ENCODE data around the gene DNM1L. TPM values are rescaled to one million over a fixed set of nuclear protein-coding genes. Genes with fewer than 3 reads are reported as not detected.

Gene DNM1L
- 60.0 and 69.8 TPM in 2 replicates for total RNA-seq

DNA sequence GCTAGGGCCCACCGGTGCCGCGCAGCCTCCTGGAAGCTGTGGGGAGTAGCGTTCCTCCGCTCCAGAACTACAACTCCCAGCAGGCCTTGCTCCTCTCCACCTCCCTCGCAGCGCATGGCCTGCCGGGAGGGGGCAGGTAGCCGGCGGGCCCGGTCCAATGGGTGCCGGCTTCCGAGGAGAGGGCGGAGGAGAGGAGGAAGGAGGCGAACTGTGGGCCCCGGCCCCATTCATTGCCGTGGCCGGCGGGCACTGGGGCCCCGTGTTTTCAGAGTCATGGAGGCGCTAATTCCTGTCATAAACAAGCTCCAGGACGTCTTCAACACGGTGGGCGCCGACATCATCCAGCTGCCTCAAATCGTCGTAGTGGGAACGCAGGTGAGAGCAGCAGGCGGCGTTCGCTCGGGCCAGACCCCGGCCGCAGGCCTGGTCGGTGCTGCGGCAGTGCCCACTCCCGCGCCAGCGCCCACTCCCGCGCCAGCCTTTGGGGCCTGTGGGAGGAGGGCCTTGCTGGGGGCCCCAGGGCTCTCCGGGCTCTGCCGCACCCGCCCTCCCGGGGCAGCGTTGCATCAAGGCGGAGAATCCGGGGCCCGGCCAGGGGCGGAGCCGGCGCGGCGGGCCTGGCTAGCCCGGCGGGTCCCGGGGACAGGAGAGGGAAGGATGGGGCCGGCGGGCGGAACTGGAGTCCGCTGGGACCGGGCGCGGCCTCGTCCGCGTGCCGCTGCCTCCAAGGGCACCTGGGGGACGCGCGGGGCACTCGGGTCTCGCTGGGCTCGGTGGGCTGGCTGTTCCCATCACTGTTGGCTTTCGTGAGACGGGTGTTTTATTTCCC lies at the start of gene DNM1L:
TSS of gene DNM1L (plus strand) at position 211 of the 829 bp plus-strand sequence. CDS start at position 274, 63 bp downstream.

GRCh38 chr12:32755654-32756475 lies 76.8 kb downstream of the DNM1L start, which contains the start of gene YARS2:
TSS of gene YARS2 (minus strand) at chr12:32755897. CDS start at chr12:32755874, 23 bp downstream.

Small RNA genes within 50 kb of the gene (small RNA-seq; reads per million reads assigned to genes)
- not detected for gene RF00019

Other genes with a start within 250 kb of the DNM1L start
- 20.3 and 24.8 TPM in 2 replicates for gene YARS2, start 76.6 kb downstream of the DNM1L start, total RNA-seq
- not detected in 2 replicates for gene PKP2, start 217.5 kb downstream of the DNM1L start, total RNA-seq

Measured in hair follicle dermal papilla cell (primary cell).